SK-N-MC (cell line): ENCODE data around the gene BRWD1.
A peak's percentile ranks its signal among the peaks of the same experiment; 100 is the strongest.

Experiments
- DNase-seq: peaks from one replicate; pipeline ENCODE4 v3.0.0-alpha.2; 2011; ENCODE audit warnings: low read depth, low spot score
- H3K27ac ChIP-seq: fragments of 200-600 bp; sonication (generic); 2 replicates; pipeline ENCODE4 v1.5.1; 2016; ENCODE audit warnings: mixed run types
- H3K36me3 ChIP-seq: fragments of 200-600 bp; sonication (generic); 2 replicates; pipeline ENCODE4 v1.6.1; 2017; ENCODE audit warnings: antibody characterized with exemption, low read length, mixed read lengths; ENCODE audit not compliant: insufficient read depth
- H3K4me3 ChIP-seq: fragments of 200-600 bp; sonication (generic); 2 replicates; pipeline ENCODE4 v1.5.1; 2016
- H3K9ac ChIP-seq: fragments of 200-600 bp; sonication (generic); 2 replicates; pipeline ENCODE4 v1.8.0; 2017; ENCODE audit warnings: mixed run types, mixed read lengths; ENCODE audit not compliant: insufficient read length
- H3K9me3 ChIP-seq: fragments of 200-600 bp; sonication (generic); 2 replicates; pipeline ENCODE4 v1.6.1; 2017; ENCODE audit warnings: low read depth, mild to moderate bottlenecking, antibody characterized with exemption, low read length, moderate library complexity, mixed read lengths
- EZH2 ChIP-seq: fragments of 200-600 bp; sonication (generic); IDR thresholded peaks from one replicate; pipeline ENCODE4 v1.6.1; 2017; ENCODE audit warnings: antibody characterized with exemption
- FOXP2 ChIP-seq: optimal IDR thresholded peaks from 2 replicates; pipeline ENCODE3; 2011; ENCODE audit warnings: mild to moderate bottlenecking, moderate library complexity; ENCODE audit not compliant: insufficient read depth; ENCODE audit errors: extremely low read length, control extremely low read depth
- POLR2AphosphoS5 ChIP-seq: IDR thresholded peaks from 2 replicates; pipeline ENCODE4 v1.6.1; 2012; ENCODE audit warnings: mild to moderate bottlenecking, low read depth, low read length, borderline replicate concordance

BRWD1 gene

GRCh38 chr21:39193380-39193779 is 120.1 kb downstream of the BRWD1 start:
- no peak for TF ChIP-seq FOXP2
- no peak for TF ChIP-seq EZH2
- TF ChIP-seq POLR2AphosphoS5: no peak
- H3K9ac ChIP-seq: no peak overlapping the region
- no peak for DNase-seq
- no peaks in the 10 kb centered on the region for H3K9me3 ChIP-seq
- no peak overlapping the region for H3K4me3 ChIP-seq
- no peak overlapping the region for H3K27ac ChIP-seq
- H3K36me3 ChIP-seq: peaks cover 38% of the 10 kb centered on the region

- peaks cover 13% of the 10 kb centered on the region; the same call in 1 of the 2 replicates for H3K36me3 ChIP-seq
- no peak overlapping the region for H3K27ac ChIP-seq
- TF ChIP-seq EZH2: no peak
- no peak for TF ChIP-seq POLR2AphosphoS5
- no peak for TF ChIP-seq FOXP2
- no peak for DNase-seq
- H3K9ac ChIP-seq: no peak overlapping the region
- H3K4me3 ChIP-seq: no peak overlapping the region
- no peaks in the 10 kb centered on the region for H3K9me3 ChIP-seq
Measured at GRCh38 chr21:39189857-39190604, 123.4 kb downstream of the BRWD1 start.

GRCh38 chr21:39188521-39189139 is 124.8 kb downstream of the BRWD1 start:
- Histone ChIP-seq H3K4me3 (no peak overlapping the region), H3K9me3 (no peaks in the 10 kb centered on the region), H3K9ac (no peak overlapping the region), H3K27ac (no peak overlapping the region), H3K36me3 (no peaks in the 10 kb centered on the region)
- no peak for DNase-seq
- TF ChIP-seq POLR2AphosphoS5: no peak
- no peak for TF ChIP-seq EZH2
- TF ChIP-seq FOXP2: no peak

GRCh38 chr21:39187141-39187540 is 126.3 kb downstream of the BRWD1 start:
- no peak for TF ChIP-seq EZH2
- no peak for TF ChIP-seq POLR2AphosphoS5
- TF ChIP-seq FOXP2: no peak
- no peaks in the 10 kb centered on the region for H3K36me3 ChIP-seq
- no peaks in the 10 kb centered on the region for H3K9me3 ChIP-seq
- H3K4me3 ChIP-seq: no peak overlapping the region
- DNase-seq: no peak
- no peak overlapping the region for H3K27ac ChIP-seq
- H3K9ac ChIP-seq: no peak overlapping the region

GRCh38 chr21:39186676-39187075 is 126.8 kb downstream of the BRWD1 start:
- H3K36me3 ChIP-seq: no peaks in the 10 kb centered on the region
- TF ChIP-seq POLR2AphosphoS5 (no peak), FOXP2 (no peak), EZH2 (no peak)
- H3K4me3 ChIP-seq: no peak overlapping the region
- no peaks in the 10 kb centered on the region for H3K9me3 ChIP-seq
- no peak overlapping the region for H3K9ac ChIP-seq
- H3K27ac ChIP-seq: peak overlapping the region; percentile 47; the same call in 1 of the 2 replicates
- no peak for DNase-seq

GRCh38 chr21:39185157-39185556 is 128.3 kb downstream of the BRWD1 start:
- no peak for DNase-seq
- Histone ChIP-seq H3K9me3 (no peaks in the 10 kb centered on the region), H3K9ac (no peak overlapping the region), H3K36me3 (peaks cover 6% of the 10 kb centered on the region), H3K27ac (no peak overlapping the region), H3K4me3 (no peak overlapping the region)
- no peak for TF ChIP-seq POLR2AphosphoS5
- TF ChIP-seq FOXP2: no peak
- TF ChIP-seq EZH2: no peak

GRCh38 chr21:39184050-39184980 is 129.1 kb downstream of the BRWD1 start:
- peaks cover 15% of the 10 kb centered on the region for H3K36me3 ChIP-seq
- H3K9me3 ChIP-seq: no peaks in the 10 kb centered on the region
- peak overlapping the region; percentile 69; the same call in 1 of the 2 replicates for H3K27ac ChIP-seq
- H3K9ac ChIP-seq: peak overlapping the region; percentile 91
- TF ChIP-seq POLR2AphosphoS5 (no peak), FOXP2 (no peak), EZH2 (no peak)
- peak overlapping the region; percentile 95 for H3K4me3 ChIP-seq
- DNase-seq: no peak

GRCh38 chr21:39183272-39184049 is 130.0 kb downstream of the BRWD1 start, which contains the start of gene PSMG1:
Gene PSMG1 (minus strand): TSS chr21:39183451. CDS start chr21:39183385, 66 bp downstream.
- H3K9ac ChIP-seq: peak within 1 kb of the TSS; percentile 91
- DNase-seq: peak; percentile 16
- peaks cover 23% of the 10 kb centered on the region for H3K36me3 ChIP-seq
- H3K4me3 ChIP-seq: peak within 1 kb of the TSS; percentile 95
- peak within 1 kb of the TSS; percentile 69; the same call in 1 of the 2 replicates for H3K27ac ChIP-seq
- TF ChIP-seq POLR2AphosphoS5 (peak; percentile 86; the same call in 1 of the 2 replicates), FOXP2 (no peak)
- H3K9me3 ChIP-seq: no peaks in the 10 kb centered on the region
